ENCODE measurements around the gene ATP2A1.
A peak's percentile ranks its signal among the peaks of the same experiment; 100 is the strongest.

ATP2A1 gene

GRCh38 chr16:28915181-28915580 lies 36.9 kb downstream of the ATP2A1 start:
- peak; percentile 58 to 59 for DNase-seq (ENCODE audit: low read depth in 2 of 2)
- no peak for TF ChIP-seq CTCF (IDR thresholded peaks at IDR 0.05; ENCODE audit: low read depth, low read length)
- no peak overlapping the region for H3K4me3 ChIP-seq (replicated peaks in 1 of 2; ENCODE audit: low read depth in 2 of 2, low read length in 2 of 2)

DNA sequence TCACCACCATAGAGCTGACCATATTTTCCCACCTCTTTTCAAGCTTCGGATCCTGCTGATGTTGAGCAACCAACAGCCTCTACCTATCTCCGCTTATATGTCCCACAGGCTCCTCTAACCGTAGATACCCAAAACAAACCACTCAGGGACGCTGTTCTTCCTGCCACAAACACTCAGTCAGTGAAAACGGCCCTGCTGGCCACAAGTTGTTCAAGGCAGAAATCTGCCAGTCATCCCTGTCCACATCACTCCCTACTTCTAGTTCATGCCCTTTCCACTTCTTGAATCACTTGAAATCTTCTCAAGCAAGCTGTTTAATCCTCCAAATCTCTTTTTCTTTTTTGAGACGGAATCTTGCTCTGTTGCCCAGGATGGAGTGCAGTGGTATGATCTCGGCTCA lies 38.8 kb downstream of the ATP2A1 start:
- no peak for DNase-seq (ENCODE audit: low read depth in 2 of 2)
- H3K4me3 ChIP-seq (replicated peaks in 1 of 2; ENCODE audit: low read depth in 2 of 2, low read length in 2 of 2), result no peak overlapping the region
- no peak for TF ChIP-seq CTCF (IDR thresholded peaks at IDR 0.05; ENCODE audit: low read depth, low read length)

GRCh38 chr16:28918698-28919097 lies 40.4 kb downstream of the ATP2A1 start:
- H3K4me3 ChIP-seq (replicated peaks in 1 of 2; ENCODE audit: low read depth in 2 of 2, low read length in 2 of 2), result no peak overlapping the region
- no peak for DNase-seq (ENCODE audit: low read depth in 2 of 2)
- TF ChIP-seq CTCF (IDR thresholded peaks at IDR 0.05; ENCODE audit: low read depth, low read length), result no peak

DNA sequence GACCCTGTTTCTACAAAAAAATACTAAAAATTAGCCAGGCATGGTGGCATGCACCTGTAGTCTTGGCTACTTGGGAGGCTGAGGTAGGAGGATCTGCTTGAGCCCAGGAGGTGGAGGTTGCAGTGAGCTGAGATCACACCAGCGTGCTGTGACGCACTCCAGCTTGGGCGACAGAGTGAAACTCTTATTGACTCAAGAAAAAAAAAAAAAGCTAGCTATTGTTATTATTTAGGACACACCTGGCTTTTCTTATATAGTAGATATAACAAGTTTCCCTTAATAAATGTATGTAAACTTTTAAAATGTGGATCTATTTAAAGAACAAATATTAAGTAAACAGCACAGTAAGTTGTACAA lies 44.9 kb downstream of the ATP2A1 start:
- TF ChIP-seq CTCF (IDR thresholded peaks at IDR 0.05; ENCODE audit: low read depth, low read length), result no peak
- no peak for DNase-seq (ENCODE audit: low read depth in 2 of 2)
- H3K4me3 ChIP-seq (replicated peaks in 1 of 2; ENCODE audit: low read depth in 2 of 2, low read length in 2 of 2), result no peak overlapping the region

DNA sequence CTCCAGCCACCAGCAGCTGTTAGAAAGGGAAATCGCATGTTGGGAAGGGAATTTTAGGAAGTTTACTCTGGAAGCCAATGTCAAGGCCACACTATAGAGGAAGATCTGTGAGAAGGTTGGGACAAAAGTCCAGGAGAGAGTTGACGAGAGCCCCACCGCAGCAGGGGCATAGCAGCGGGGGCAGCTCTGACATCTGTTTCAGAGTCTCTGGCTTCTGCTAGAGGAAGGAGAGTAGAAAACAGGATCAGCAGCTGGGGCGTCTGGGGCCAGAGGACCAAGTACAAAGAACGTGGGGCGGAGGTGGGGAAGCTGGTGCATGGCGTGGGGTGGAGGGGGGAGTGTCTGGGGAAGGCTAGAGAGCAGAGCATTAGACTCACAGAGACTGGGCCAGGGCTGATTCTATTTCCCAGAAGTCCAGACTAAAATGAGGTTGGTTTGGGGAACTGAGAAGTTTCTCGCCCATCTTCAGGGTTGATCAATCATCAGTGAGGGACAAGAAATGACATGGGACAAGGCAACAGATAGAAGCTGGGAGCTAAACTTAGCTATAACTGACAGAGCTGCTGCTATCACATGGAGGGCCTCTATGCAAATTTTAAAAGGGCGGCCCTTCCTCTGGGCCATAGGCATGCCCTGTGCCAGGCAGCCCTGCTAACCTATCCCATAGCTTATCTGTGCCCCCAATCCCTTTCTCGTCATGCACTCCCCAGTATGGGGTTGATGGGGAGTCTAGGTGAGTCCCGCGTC lies 45.5 kb downstream of the ATP2A1 start:
- no peak for DNase-seq (ENCODE audit: low read depth in 2 of 2)
- no peak for TF ChIP-seq CTCF (IDR thresholded peaks at IDR 0.05; ENCODE audit: low read depth, low read length)
- H3K4me3 ChIP-seq (replicated peaks in 1 of 2; ENCODE audit: low read depth in 2 of 2, low read length in 2 of 2), result no peak overlapping the region

GRCh38 chr16:28924399-28924761 lies 46.1 kb downstream of the ATP2A1 start:
- DNase-seq (ENCODE audit: low read depth in 2 of 2), result no peak
- no peak for TF ChIP-seq CTCF (IDR thresholded peaks at IDR 0.05; ENCODE audit: low read depth, low read length)
- H3K4me3 ChIP-seq (replicated peaks in 1 of 2; ENCODE audit: low read depth in 2 of 2, low read length in 2 of 2), result peak overlapping the region; percentile 65 to 78
